HepG2 (cell line): ENCODE measurements around the gene TMEM185B. TPM values are rescaled to one million over a fixed set of nuclear protein-coding genes. Genes with fewer than 3 reads are reported as not detected.

Experiments
- ATAC-seq: fragments of 200-7000 bp; cut with Tn5 transposase; 3 replicates; pipeline ENCODE4 v1.9.1; 2020; ENCODE audit warnings: mild to moderate bottlenecking, moderate library complexity
- BruUV-seq: library from RNA; stranded (reverse); fragments of 400-500 nt; replicated peaks from 2 replicates; lab custom pipeline; 2021; lab: Mats Ljungman, UMichigan
- CTCF ChIA-PET: fragments of 300-600 bp; formaldehyde crosslinking; extraction: SDS; loops from one replicate; lab custom pipeline; 2021; ENCODE audit warnings: low total read pairs, inconsistent platforms, low intra/inter-chr PET ratio; lab: Yijun Ruan, JAX
- POLR2A ChIA-PET: fragments of 350-600 bp; sonication (Branson Sonifier 250); formaldehyde crosslinking; loops from one replicate; lab custom pipeline; 2020; ENCODE audit warnings: antibody characterized with exemption, inconsistent platforms; lab: Yijun Ruan, JAX
- DNase-seq: peaks from one replicate; pipeline ENCODE4 v3.0.0-alpha.2; 2015; ENCODE audit warnings: low spot score
- FAIRE-seq: peaks from 3 replicates; lab custom pipeline; 2011; peaks lifted over from hg19 to GRCh38; lab: Jason Lieb, UNC
- H2AFZ ChIP-seq: one replicate; pipeline ENCODE4 v1.6.1; 2011; ENCODE audit warnings: low read length, inconsistent platforms
- H3K27ac ChIP-seq: fragments of 300-600 bp; 3 replicates; pipeline ENCODE4 v1.8.0; 2011; ENCODE audit warnings: mixed run types, mild to moderate bottlenecking, mixed read lengths, low read length, inconsistent platforms; ENCODE audit not compliant: insufficient read depth; ENCODE audit errors: extremely low read length
- H3K27me3 ChIP-seq, 2 experiments: fragments of 200-600 bp in 1 of 2; 2 replicates in 1 of 2; 3 replicates in 1 of 2; pipeline versions ENCODE4 v1.6.0 to v1.8.0; 2011; ENCODE audit warnings: low read length in 2 of 2, mild to moderate bottlenecking in 2 of 2, moderate library complexity in 2 of 2, inconsistent platforms in 1 of 2; ENCODE audit not compliant: insufficient read depth in 2 of 2, control insufficient read depth in 1 of 2
- H3K36me3 ChIP-seq, 2 experiments: fragments of 200-600 bp in 1 of 2; replicated peaks in 1 of 2; 2 replicates in 1 of 2; 3 replicates in 1 of 2; pipeline versions ENCODE4 v1.5.1 to v1.8.0; 2011; ENCODE audit warnings: low read length in 2 of 2, inconsistent platforms in 1 of 2; ENCODE audit not compliant: insufficient read depth in 2 of 2, control insufficient read depth in 1 of 2
- H3K4me1 ChIP-seq: 2 replicates; pipeline ENCODE4 v1.5.1; 2012; ENCODE audit warnings: low read length, inconsistent platforms; ENCODE audit not compliant: insufficient read depth
- H3K4me2 ChIP-seq: 2 replicates; pipeline ENCODE4 v1.6.0; 2011; ENCODE audit warnings: low read depth, low read length, inconsistent platforms
- H3K4me3 ChIP-seq, 3 experiments: fragments of 200-600 bp in 1 of 3; sonication (generic), shearing (Covaris generic) in 1 of 3; replicated peaks in 1 of 3; 2 replicates each; pipeline ENCODE4 v1.5.1; 2011 to 2016; ENCODE audit warnings: low read length in 3 of 3, inconsistent platforms in 2 of 3, low read depth in 2 of 3, mild to moderate bottlenecking in 2 of 3, control low read depth in 1 of 3, mixed read lengths in 1 of 3; ENCODE audit not compliant: insufficient read depth in 1 of 3
- H3K79me2 ChIP-seq: one replicate; pipeline ENCODE4 v1.6.1; 2011; ENCODE audit warnings: low read length, inconsistent platforms; ENCODE audit not compliant: insufficient read depth
- H3K9ac ChIP-seq: 2 replicates; pipeline ENCODE4 v1.6.0; 2011; ENCODE audit warnings: mild to moderate bottlenecking, low read depth, low read length, inconsistent platforms; ENCODE audit not compliant: insufficient read depth
- H3K9me3 ChIP-seq: 2 replicates; pipeline ENCODE4 v1.5.1; 2012; ENCODE audit warnings: mild to moderate bottlenecking, low read length
- H4K20me1 ChIP-seq: 2 replicates; pipeline ENCODE4 v1.6.0; 2011; ENCODE audit warnings: inconsistent platforms, mild to moderate bottlenecking, low read length, moderate library complexity; ENCODE audit not compliant: insufficient read depth
- CENPT ChIP-seq: sonication (generic); formaldehyde crosslinking; IDR thresholded peaks from 2 replicates; pipeline ENCODE4 v1.8.0; 2022; ENCODE audit warnings: low read depth, mild to moderate bottlenecking, moderate library complexity, missing genetic modification reagents
- FOXO1 ChIP-seq: sonication (generic); formaldehyde crosslinking; IDR thresholded peaks from 2 replicates; pipeline ENCODE4 v1.4.0; 2020; ENCODE audit warnings: missing genetic modification reagents
- GATAD2A ChIP-seq: IDR thresholded peaks from 2 replicates; pipeline ENCODE4 v1.6.1; 2016
- HNRNPLL ChIP-seq: fragments of 200-400 bp; formaldehyde crosslinking; IDR thresholded peaks from 2 replicates; pipeline ENCODE4 v1.6.1; 2017; ENCODE audit warnings: mild to moderate bottlenecking, low read depth, low read length; ENCODE audit not compliant: poor library complexity, severe bottlenecking
- KAT8 ChIP-seq: IDR thresholded peaks from 2 replicates; pipeline ENCODE4 v1.6.1; 2016; ENCODE audit warnings: missing genetic modification reagents, missing compliant biosample characterization
- MAF1 ChIP-seq: sonication (generic); formaldehyde crosslinking; IDR thresholded peaks from 2 replicates; pipeline ENCODE4 v1.5.0; 2020; ENCODE audit warnings: missing genetic modification reagents, borderline replicate concordance
- NR2F1 ChIP-seq, 2 experiments: fragments of 450-650 bp in 1 of 2; formaldehyde crosslinking in 1 of 2; IDR thresholded peaks; 2 replicates each; pipeline versions ENCODE4 v1.5.0 to v1.6.1; 2016 to 2020; ENCODE audit warnings: mild to moderate bottlenecking in 1 of 2, missing compliant biosample characterization in 1 of 2, missing genetic modification reagents in 1 of 2, moderate library complexity in 1 of 2
- RFX5 ChIP-seq: IDR thresholded peaks from 2 replicates; pipeline ENCODE4 v1.6.1; 2011; ENCODE audit warnings: low read depth, low read length, improper control_type of control experiment
- SIN3A ChIP-seq: IDR thresholded peaks from 2 replicates; pipeline ENCODE4 v1.6.1; 2011; ENCODE audit warnings: low read depth, mild to moderate bottlenecking, control low read depth, low read length, borderline replicate concordance
- TCF7 ChIP-seq: sonication (generic); IDR thresholded peaks from 2 replicates; pipeline ENCODE4 v1.6.1; 2016; ENCODE audit warnings: antibody characterized with exemption, low read depth
- TRIM24 ChIP-seq: sonication (generic); formaldehyde crosslinking; IDR thresholded peaks from 2 replicates; pipeline ENCODE4 v1.8.0; 2022; ENCODE audit warnings: mild to moderate bottlenecking, missing genetic modification reagents
- ZNF30 ChIP-seq: sonication (generic); formaldehyde crosslinking; IDR thresholded peaks from 2 replicates; pipeline ENCODE4 v1.5.0; 2020; ENCODE audit warnings: mild to moderate bottlenecking, missing genetic modification reagents
- ZNF333 ChIP-seq: sonication (generic); formaldehyde crosslinking; IDR thresholded peaks from 2 replicates; pipeline ENCODE4 v1.4.0; 2020; ENCODE audit warnings: mild to moderate bottlenecking, missing genetic modification reagents, borderline replicate concordance
- ZNF432 ChIP-seq: sonication (generic); formaldehyde crosslinking; IDR thresholded peaks from 2 replicates; pipeline ENCODE4 v1.5.0; 2020; ENCODE audit warnings: missing genetic modification reagents, mild to moderate bottlenecking, borderline replicate concordance
- WGBS: methylation state at CpG from one replicate; pipeline ENCODE4 v1.1.6; 2017; ENCODE audit warnings: low lambda C conversion rate; 5-methylcytosine and 5-hydroxymethylcytosine counted together
- in situ Hi-C: cut with HindIII; loops from 2 replicates; pipeline ENCODE4 v1.10.0; 2017; ENCODE audit warnings: low pct_unique_long_range_greater_than_20kb; ENCODE audit not compliant: extremely low pct_ligation_motif_present
- intact Hi-C: fragments of 100-400 bp; cut with micrococcal nuclease; formaldehyde crosslinking; loops from one replicate; pipeline ENCODE4 v1.10.0; 2022; ENCODE audit not compliant: unreplicated experiment
- polyA plus RNA-seq, 8 experiments: library from polyadenylated mRNA; depleted of rRNA in 3 of 8; stranded (reverse) in 7 of 8; unstranded in 1 of 8; fragments of >200 nt; fragmentation: Illumina TruSeq in 4 of 8; extraction: Trizol in 4 of 8; gene quantifications; 2 replicates each; pipeline versions ENCODE4 v1.2.1 to v1.2.3, GENCODE V29; 2011 to 2016; ENCODE audit warnings: low read depth in 4 of 8, missing spikeins in 1 of 8, mixed read lengths in 1 of 8; ENCODE audit not compliant: insufficient read depth in 1 of 8
- total RNA-seq, 5 experiments: library from RNA; depleted of rRNA; stranded (reverse); fragments of >200 nt; fragmentation: Illumina TruSeq; extraction: Trizol; gene quantifications; 2 replicates each; pipeline ENCODE4 v1.2.3, GENCODE V29; 2016; ENCODE audit warnings: low read depth in 1 of 5
- TF ChIP-seq, protein P1 (sequence below): sonication (generic); formaldehyde crosslinking; IDR thresholded peaks from 2 replicates; pipeline ENCODE4 v1.5.0; 2020; ENCODE audit warnings: mild to moderate bottlenecking, missing genetic modification reagents, moderate library complexity
- TF ChIP-seq, protein P2 (sequence below): sonication (generic); formaldehyde crosslinking; IDR thresholded peaks from 2 replicates; pipeline ENCODE4 v1.8.1; 2023; ENCODE audit warnings: missing genetic modification reagents, inconsistent platforms, borderline replicate concordance
- TF ChIP-seq, protein P3 (sequence below): IDR thresholded peaks from 2 replicates; pipeline ENCODE4 v1.6.1; 2016; ENCODE audit warnings: missing genetic modification reagents, missing compliant biosample characterization
- TF ChIP-seq, protein P4 (sequence below): sonication (generic); formaldehyde crosslinking; IDR thresholded peaks from 2 replicates; pipeline ENCODE4 v1.4.0; 2020; ENCODE audit warnings: missing genetic modification reagents

Gene TMEM185B
- total and polyA plus RNA-seq, 2 of the 13 experiments (the other 11 are each of a cell fraction or from before 2014, with no cell fraction given) = 5.6 to 7.0 TPM

DNA sequence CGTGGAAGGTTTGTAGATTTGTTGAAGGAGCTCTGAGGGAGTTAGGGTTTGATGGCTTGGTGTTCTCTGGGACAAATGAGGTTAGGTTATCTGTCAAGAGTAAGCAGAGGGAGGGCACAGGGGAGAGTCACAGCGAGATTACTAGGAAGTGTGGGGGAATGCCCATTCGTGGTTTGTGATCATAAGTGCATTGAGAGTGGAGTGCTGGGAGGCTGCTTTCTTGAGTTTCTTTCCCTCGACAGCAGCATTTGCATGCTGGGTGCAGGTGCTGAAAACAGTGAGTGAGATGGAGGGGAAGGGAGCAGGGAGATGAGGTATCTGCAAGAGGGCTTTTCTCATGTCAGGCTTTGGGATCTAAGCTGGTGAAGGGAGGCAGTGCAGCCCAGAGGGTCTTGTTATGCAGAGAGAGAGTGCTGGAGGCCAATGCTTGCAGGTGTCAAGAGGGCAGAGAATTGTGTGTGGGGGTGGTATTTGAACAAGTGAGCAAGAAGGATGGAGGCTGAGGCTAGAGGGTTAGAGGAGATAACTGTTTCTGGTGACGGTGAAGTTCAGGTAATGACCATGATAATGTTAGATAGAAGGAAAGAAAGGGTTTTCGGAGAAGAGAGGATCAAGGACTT, 38.3 kb upstream of the TMEM185B start:
- 90% methylated on average over 6 of the region's 6 CpGs for WGBS
- in situ Hi-C loops = no loop called here
- Histone ChIP-seq H3K36me3 (no peaks in the 10 kb centered on the region), H3K4me2 (no peak overlapping the region), H4K20me1 (no peaks in the 10 kb centered on the region), H3K9me3 (peaks cover 5% of the 10 kb centered on the region; the same call in 1 of the 2 replicates), H3K4me3 (no peak overlapping the region), H3K9ac (no peak overlapping the region), H3K79me2 (peaks cover 30% of the 10 kb centered on the region), H3K27me3 (no peaks in the 10 kb centered on the region), H3K27ac (no peak overlapping the region), H3K4me1 (peaks cover 26% of the 10 kb centered on the region), H2AFZ (no peak overlapping the region)
- BruUV-seq = no TSS peak
- CTCF ChIA-PET = no interaction called here
- ATAC-seq = no peak
- DNase-seq = no peak
- no peak for FAIRE-seq
- TF ChIP-seq GATAD2A (CRISPR knock-in tag) (no peak), ZNF432 (no peak), NR2F1 (CRISPR knock-in tag; IDR thresholded peaks at IDR 0.05) (no peak), ZNF333 (no peak), ZNF30 (CRISPR knock-in tag) (no peak), KAT8 (CRISPR knock-in tag) (no peak), SIN3A (no peak), FOXO1 (no peak), TCF7 (no peak), RFX5 (no peak), CENPT (CRISPR knock-in tag) (no peak), MAF1 (CRISPR knock-in tag) (no peak), TRIM24 (CRISPR knock-in tag) (no peak), HNRNPLL (no peak)
- TF ChIP-seq, protein P1, sequence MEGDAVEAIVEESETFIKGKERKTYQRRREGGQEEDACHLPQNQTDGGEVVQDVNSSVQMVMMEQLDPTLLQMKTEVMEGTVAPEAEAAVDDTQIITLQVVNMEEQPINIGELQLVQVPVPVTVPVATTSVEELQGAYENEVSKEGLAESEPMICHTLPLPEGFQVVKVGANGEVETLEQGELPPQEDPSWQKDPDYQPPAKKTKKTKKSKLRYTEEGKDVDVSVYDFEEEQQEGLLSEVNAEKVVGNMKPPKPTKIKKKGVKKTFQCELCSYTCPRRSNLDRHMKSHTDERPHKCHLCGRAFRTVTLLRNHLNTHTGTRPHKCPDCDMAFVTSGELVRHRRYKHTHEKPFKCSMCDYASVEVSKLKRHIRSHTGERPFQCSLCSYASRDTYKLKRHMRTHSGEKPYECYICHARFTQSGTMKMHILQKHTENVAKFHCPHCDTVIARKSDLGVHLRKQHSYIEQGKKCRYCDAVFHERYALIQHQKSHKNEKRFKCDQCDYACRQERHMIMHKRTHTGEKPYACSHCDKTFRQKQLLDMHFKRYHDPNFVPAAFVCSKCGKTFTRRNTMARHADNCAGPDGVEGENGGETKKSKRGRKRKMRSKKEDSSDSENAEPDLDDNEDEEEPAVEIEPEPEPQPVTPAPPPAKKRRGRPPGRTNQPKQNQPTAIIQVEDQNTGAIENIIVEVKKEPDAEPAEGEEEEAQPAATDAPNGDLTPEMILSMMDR (CRISPR knock-in tag) = no peak
- TF ChIP-seq, protein P2, sequence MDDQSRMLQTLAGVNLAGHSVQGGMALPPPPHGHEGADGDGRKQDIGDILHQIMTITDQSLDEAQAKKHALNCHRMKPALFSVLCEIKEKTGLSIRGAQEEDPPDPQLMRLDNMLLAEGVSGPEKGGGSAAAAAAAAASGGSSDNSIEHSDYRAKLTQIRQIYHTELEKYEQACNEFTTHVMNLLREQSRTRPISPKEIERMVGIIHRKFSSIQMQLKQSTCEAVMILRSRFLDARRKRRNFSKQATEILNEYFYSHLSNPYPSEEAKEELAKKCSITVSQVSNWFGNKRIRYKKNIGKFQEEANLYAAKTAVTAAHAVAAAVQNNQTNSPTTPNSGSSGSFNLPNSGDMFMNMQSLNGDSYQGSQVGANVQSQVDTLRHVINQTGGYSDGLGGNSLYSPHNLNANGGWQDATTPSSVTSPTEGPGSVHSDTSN = no peak
- TF ChIP-seq, protein P3, sequence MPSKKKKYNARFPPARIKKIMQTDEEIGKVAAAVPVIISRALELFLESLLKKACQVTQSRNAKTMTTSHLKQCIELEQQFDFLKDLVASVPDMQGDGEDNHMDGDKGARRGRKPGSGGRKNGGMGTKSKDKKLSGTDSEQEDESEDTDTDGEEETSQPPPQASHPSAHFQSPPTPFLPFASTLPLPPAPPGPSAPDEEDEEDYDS = no peak
- TF ChIP-seq, protein P4, sequence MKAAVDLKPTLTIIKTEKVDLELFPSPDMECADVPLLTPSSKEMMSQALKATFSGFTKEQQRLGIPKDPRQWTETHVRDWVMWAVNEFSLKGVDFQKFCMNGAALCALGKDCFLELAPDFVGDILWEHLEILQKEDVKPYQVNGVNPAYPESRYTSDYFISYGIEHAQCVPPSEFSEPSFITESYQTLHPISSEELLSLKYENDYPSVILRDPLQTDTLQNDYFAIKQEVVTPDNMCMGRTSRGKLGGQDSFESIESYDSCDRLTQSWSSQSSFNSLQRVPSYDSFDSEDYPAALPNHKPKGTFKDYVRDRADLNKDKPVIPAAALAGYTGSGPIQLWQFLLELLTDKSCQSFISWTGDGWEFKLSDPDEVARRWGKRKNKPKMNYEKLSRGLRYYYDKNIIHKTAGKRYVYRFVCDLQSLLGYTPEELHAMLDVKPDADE (CRISPR knock-in tag) = no peak
- POLR2A ChIA-PET = no interaction called here
- intact Hi-C loops = no loop called here
